Ishikawa (cell line): ENCODE data around the gene ACCS.

Source experiments
- CEBPB ChIP-seq: IDR thresholded peaks from 2 replicates; pipeline ENCODE4 v1.6.1; 2012
- EP300 ChIP-seq: IDR thresholded peaks from 2 replicates; pipeline ENCODE4 v1.6.1; 2012; ENCODE audit warnings: borderline replicate concordance
- FOXM1 ChIP-seq: IDR thresholded peaks from 2 replicates; pipeline ENCODE4 v1.6.1; 2012; ENCODE audit warnings: low read depth, borderline replicate concordance
- NFIC ChIP-seq: IDR thresholded peaks from 2 replicates; pipeline ENCODE4 v1.6.1; 2012
- RAD21 ChIP-seq: IDR thresholded peaks from 2 replicates; pipeline ENCODE4 v1.6.1; 2012; ENCODE audit warnings: low read depth
- TEAD4 ChIP-seq: IDR thresholded peaks from 2 replicates; pipeline ENCODE4 v1.6.1; 2012
- YY1 ChIP-seq: IDR thresholded peaks from 2 replicates; pipeline ENCODE4 v1.6.1; 2012; ENCODE audit warnings: low read depth
- ZBTB7A ChIP-seq: IDR thresholded peaks from 2 replicates; pipeline ENCODE4 v1.6.1; 2012; ENCODE audit warnings: low read depth
- TF ChIP-seq, protein P1 (sequence below): IDR thresholded peaks from 2 replicates; pipeline ENCODE4 v1.6.1; 2012; ENCODE audit warnings: low read depth, mild to moderate bottlenecking
- TF ChIP-seq, protein P2 (sequence below): IDR thresholded peaks from 2 replicates; pipeline ENCODE4 v1.6.1; 2012

DNA sequence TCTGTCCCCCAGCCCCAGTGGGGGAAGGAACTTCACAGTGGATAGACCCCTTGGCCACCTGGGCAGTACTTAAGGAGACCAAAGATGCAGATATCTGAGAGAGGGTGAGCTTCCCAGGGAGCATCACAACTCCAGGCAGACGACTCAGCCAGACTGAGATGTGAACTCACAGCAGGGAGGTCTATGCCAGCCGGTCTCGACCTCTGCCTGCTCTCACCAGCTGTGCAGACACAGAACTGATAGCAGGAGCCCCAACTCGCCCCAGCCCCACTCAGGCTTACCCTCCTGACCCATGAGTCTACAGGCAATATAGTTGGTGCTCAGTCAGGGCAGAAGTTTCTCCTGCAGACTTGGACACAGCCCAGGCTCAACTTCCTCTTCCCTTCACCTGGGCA is 47.9 kb upstream of the ACCS start:
- no peak for TF ChIP-seq EP300
- no peak for TF ChIP-seq YY1
- TF ChIP-seq, protein P1, sequence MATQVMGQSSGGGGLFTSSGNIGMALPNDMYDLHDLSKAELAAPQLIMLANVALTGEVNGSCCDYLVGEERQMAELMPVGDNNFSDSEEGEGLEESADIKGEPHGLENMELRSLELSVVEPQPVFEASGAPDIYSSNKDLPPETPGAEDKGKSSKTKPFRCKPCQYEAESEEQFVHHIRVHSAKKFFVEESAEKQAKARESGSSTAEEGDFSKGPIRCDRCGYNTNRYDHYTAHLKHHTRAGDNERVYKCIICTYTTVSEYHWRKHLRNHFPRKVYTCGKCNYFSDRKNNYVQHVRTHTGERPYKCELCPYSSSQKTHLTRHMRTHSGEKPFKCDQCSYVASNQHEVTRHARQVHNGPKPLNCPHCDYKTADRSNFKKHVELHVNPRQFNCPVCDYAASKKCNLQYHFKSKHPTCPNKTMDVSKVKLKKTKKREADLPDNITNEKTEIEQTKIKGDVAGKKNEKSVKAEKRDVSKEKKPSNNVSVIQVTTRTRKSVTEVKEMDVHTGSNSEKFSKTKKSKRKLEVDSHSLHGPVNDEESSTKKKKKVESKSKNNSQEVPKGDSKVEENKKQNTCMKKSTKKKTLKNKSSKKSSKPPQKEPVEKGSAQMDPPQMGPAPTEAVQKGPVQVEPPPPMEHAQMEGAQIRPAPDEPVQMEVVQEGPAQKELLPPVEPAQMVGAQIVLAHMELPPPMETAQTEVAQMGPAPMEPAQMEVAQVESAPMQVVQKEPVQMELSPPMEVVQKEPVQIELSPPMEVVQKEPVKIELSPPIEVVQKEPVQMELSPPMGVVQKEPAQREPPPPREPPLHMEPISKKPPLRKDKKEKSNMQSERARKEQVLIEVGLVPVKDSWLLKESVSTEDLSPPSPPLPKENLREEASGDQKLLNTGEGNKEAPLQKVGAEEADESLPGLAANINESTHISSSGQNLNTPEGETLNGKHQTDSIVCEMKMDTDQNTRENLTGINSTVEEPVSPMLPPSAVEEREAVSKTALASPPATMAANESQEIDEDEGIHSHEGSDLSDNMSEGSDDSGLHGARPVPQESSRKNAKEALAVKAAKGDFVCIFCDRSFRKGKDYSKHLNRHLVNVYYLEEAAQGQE: no peak
- no peak for TF ChIP-seq RAD21
- no peak for TF ChIP-seq TEAD4
- TF ChIP-seq NFIC: no peak
- no peak for TF ChIP-seq FOXM1
- no peak for TF ChIP-seq ZBTB7A
- TF ChIP-seq, protein P2, sequence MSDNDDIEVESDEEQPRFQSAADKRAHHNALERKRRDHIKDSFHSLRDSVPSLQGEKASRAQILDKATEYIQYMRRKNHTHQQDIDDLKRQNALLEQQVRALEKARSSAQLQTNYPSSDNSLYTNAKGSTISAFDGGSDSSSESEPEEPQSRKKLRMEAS: no peak
- no peak for TF ChIP-seq CEBPB
